ENCODE results near the gene C5orf15. TPM values are rescaled to one million over a fixed set of nuclear protein-coding genes. Genes with fewer than 3 reads are reported as not detected.
A peak's percentile ranks its signal among the peaks of the same experiment; 100 is the strongest.
"Not testable (repeated sequence)": the region's sequence is repeated elsewhere in the genome, so short reads cannot be mapped to it uniquely, and the experiment has no call there.

Gene C5orf15
- total and polyA plus RNA-seq, 2 experiments from 2014 or later, result 37.7 to 61.4 TPM

GRCh38 chr5:133938039-133938821 is 30.2 kb downstream of the C5orf15 start:
- Mint-ChIP-seq H3K4me3 (no peak overlapping the region), H3K27me3 (ENCODE audit: insufficient read depth, low read depth, poor library complexity) (peaks cover 3% of the 10 kb centered on the region), H3K36me3 (ENCODE audit: low read depth) (peaks cover 6% of the 10 kb centered on the region; the same call in 1 of the 3 replicates), H3K9me3 (peaks cover 11% of the 10 kb centered on the region), H3K27ac (no peak overlapping the region), H3K4me1 (peaks cover 7% of the 10 kb centered on the region)
- Histone ChIP-seq H3K4me1 (ENCODE audit: insufficient read depth) (no peaks in the 10 kb centered on the region), H3K36me3 (ENCODE audit: insufficient read depth) (no peaks in the 10 kb centered on the region), H3K4me2 (no peak overlapping the region), H3K27me3 (ENCODE audit: insufficient read depth) (no peaks in the 10 kb centered on the region), H3F3A (replicated peaks; ENCODE audit: low read depth) (no peaks in the 10 kb centered on the region), H3K9me2 (ENCODE audit: insufficient read depth) (no peaks in the 10 kb centered on the region; the same call in 1 of the 2 replicates), H3K27ac (ENCODE audit: low read depth) (peak overlapping the region; percentile 36; the same call in 1 of the 2 replicates), H3K79me2 (replicated peaks; ENCODE audit: insufficient read depth) (no peaks in the 10 kb centered on the region), H2AFZ (no peak overlapping the region), H4K20me1 (replicated peaks; ENCODE audit: insufficient read depth) (no peaks in the 10 kb centered on the region), H3K4me3 (no peak overlapping the region)
- ATAC-seq (no peak), DNase-seq (ENCODE audit: low spot score) (no peak)
- TF ChIP-seq, protein P1, sequence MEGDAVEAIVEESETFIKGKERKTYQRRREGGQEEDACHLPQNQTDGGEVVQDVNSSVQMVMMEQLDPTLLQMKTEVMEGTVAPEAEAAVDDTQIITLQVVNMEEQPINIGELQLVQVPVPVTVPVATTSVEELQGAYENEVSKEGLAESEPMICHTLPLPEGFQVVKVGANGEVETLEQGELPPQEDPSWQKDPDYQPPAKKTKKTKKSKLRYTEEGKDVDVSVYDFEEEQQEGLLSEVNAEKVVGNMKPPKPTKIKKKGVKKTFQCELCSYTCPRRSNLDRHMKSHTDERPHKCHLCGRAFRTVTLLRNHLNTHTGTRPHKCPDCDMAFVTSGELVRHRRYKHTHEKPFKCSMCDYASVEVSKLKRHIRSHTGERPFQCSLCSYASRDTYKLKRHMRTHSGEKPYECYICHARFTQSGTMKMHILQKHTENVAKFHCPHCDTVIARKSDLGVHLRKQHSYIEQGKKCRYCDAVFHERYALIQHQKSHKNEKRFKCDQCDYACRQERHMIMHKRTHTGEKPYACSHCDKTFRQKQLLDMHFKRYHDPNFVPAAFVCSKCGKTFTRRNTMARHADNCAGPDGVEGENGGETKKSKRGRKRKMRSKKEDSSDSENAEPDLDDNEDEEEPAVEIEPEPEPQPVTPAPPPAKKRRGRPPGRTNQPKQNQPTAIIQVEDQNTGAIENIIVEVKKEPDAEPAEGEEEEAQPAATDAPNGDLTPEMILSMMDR (conservative IDR thresholded peaks at IDR 0.05; ENCODE audit: low read depth in 2 of 2), result no peak

GRCh38 chr5:133937628-133938027 is 30.8 kb downstream of the C5orf15 start:
- H3K79me2 ChIP-seq (replicated peaks; ENCODE audit: insufficient read depth); H3K27me3 Mint-ChIP-seq (ENCODE audit: insufficient read depth, low read depth, poor library complexity); H3K36me3 ChIP-seq (ENCODE audit: insufficient read depth); H3K9me2 ChIP-seq (ENCODE audit: insufficient read depth); H3K4me1 Mint-ChIP-seq; H4K20me1 ChIP-seq (replicated peaks; ENCODE audit: insufficient read depth); H3K4me1 ChIP-seq (ENCODE audit: insufficient read depth); ATAC-seq; H3K4me3 Mint-ChIP-seq; H3K27me3 ChIP-seq (ENCODE audit: insufficient read depth); H3K4me3 ChIP-seq; H3K27ac ChIP-seq (ENCODE audit: low read depth); DNase-seq (ENCODE audit: low spot score); H3K27ac Mint-ChIP-seq; H3K36me3 Mint-ChIP-seq (ENCODE audit: low read depth); H2AFZ ChIP-seq; H3K4me2 ChIP-seq; H3F3A ChIP-seq (replicated peaks; ENCODE audit: low read depth): not testable (repeated sequence)
- H3K9me3 Mint-ChIP-seq, result peaks cover 11% of the 10 kb centered on the region

GRCh38 chr5:133936651-133937015 is 31.8 kb downstream of the C5orf15 start:
- H3K79me2 ChIP-seq (replicated peaks; ENCODE audit: insufficient read depth), result no peaks in the 10 kb centered on the region
- DNase-seq (ENCODE audit: low spot score) (no peak), ATAC-seq (no peak)
- no peak overlapping the region for H3K4me2 ChIP-seq
- no peak overlapping the region for H3K27ac ChIP-seq (ENCODE audit: low read depth)
- H3F3A ChIP-seq (replicated peaks; ENCODE audit: low read depth), result no peaks in the 10 kb centered on the region
- Mint-ChIP-seq H3K4me1 (peaks cover 7% of the 10 kb centered on the region), H3K36me3 (ENCODE audit: low read depth) (peaks cover 6% of the 10 kb centered on the region; the same call in 1 of the 3 replicates), H3K27ac (no peak overlapping the region), H3K27me3 (ENCODE audit: insufficient read depth, low read depth, poor library complexity) (peaks cover 7% of the 10 kb centered on the region), H3K9me3 (peaks cover 11% of the 10 kb centered on the region), H3K4me3 (no peak overlapping the region; the same call in 2 of the 3 replicates)
- H4K20me1 ChIP-seq (replicated peaks; ENCODE audit: insufficient read depth), result no peaks in the 10 kb centered on the region
- no peaks in the 10 kb centered on the region for H3K36me3 ChIP-seq (ENCODE audit: insufficient read depth)
- no peaks in the 10 kb centered on the region for H3K4me1 ChIP-seq (ENCODE audit: insufficient read depth)
- no peak for TF ChIP-seq POLR2AphosphoS5 (IDR thresholded peaks at IDR 0.05; ENCODE audit: low read depth)
- TF ChIP-seq, protein P2, sequence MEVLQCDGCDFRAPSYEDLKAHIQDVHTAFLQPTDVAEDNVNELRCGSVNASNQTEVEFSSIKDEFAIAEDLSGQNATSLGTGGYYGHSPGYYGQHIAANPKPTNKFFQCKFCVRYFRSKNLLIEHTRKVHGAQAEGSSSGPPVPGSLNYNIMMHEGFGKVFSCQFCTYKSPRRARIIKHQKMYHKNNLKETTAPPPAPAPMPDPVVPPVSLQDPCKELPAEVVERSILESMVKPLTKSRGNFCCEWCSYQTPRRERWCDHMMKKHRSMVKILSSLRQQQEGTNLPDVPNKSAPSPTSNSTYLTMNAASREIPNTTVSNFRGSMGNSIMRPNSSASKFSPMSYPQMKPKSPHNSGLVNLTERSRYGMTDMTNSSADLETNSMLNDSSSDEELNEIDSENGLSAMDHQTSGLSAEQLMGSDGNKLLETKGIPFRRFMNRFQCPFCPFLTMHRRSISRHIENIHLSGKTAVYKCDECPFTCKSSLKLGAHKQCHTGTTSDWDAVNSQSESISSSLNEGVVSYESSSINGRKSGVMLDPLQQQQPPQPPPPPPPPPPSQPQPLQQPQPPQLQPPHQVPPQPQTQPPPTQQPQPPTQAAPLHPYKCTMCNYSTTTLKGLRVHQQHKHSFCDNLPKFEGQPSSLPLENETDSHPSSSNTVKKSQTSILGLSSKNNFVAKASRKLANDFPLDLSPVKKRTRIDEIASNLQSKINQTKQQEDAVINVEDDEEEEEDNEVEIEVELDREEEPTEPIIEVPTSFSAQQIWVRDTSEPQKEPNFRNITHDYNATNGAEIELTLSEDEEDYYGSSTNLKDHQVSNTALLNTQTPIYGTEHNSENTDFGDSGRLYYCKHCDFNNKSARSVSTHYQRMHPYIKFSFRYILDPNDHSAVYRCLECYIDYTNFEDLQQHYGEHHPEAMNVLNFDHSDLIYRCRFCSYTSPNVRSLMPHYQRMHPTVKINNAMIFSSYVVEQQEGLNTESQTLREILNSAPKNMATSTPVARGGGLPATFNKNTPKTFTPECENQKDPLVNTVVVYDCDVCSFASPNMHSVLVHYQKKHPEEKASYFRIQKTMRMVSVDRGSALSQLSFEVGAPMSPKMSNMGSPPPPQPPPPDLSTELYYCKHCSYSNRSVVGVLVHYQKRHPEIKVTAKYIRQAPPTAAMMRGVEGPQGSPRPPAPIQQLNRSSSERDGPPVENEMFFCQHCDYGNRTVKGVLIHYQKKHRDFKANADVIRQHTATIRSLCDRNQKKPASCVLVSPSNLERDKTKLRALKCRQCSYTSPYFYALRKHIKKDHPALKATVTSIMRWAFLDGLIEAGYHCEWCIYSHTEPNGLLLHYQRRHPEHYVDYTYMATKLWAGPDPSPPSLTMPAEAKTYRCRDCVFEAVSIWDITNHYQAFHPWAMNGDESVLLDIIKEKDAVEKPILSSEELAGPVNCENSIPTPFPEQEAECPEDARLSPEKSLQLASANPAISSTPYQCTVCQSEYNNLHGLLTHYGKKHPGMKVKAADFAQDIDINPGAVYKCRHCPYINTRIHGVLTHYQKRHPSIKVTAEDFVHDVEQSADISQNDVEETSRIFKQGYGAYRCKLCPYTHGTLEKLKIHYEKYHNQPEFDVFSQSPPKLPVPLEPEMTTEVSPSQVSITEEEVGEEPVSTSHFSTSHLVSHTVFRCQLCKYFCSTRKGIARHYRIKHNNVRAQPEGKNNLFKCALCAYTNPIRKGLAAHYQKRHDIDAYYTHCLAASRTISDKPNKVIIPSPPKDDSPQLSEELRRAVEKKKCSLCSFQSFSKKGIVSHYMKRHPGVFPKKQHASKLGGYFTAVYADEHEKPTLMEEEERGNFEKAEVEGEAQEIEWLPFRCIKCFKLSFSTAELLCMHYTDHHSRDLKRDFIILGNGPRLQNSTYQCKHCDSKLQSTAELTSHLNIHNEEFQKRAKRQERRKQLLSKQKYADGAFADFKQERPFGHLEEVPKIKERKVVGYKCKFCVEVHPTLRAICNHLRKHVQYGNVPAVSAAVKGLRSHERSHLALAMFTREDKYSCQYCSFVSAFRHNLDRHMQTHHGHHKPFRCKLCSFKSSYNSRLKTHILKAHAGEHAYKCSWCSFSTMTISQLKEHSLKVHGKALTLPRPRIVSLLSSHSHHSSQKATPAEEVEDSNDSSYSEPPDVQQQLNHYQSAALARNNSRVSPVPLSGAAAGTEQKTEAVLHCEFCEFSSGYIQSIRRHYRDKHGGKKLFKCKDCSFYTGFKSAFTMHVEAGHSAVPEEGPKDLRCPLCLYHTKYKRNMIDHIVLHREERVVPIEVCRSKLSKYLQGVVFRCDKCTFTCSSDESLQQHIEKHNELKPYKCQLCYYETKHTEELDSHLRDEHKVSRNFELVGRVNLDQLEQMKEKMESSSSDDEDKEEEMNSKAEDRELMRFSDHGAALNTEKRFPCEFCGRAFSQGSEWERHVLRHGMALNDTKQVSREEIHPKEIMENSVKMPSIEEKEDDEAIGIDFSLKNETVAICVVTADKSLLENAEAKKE (CRISPR knock-in tag; IDR thresholded peaks at IDR 0.05), result no peak
- TF ChIP-seq STAT1 (IDR thresholded peaks at IDR 0.05; ENCODE audit: unreplicated experiment), result no peak
- no peak for TF ChIP-seq NANOG (IDR thresholded peaks at IDR 0.05; ENCODE audit: borderline replicate concordance)
- no peak for TF ChIP-seq EZH2phosphoT487 (IDR thresholded peaks at IDR 0.05; ENCODE audit: unreplicated experiment)
- no peak for TF ChIP-seq ZNF114 (CRISPR knock-in tag; IDR thresholded peaks at IDR 0.05)
- TF ChIP-seq CREB1 (CRISPR knock-in tag; IDR thresholded peaks at IDR 0.05; ENCODE audit: low read depth), result no peak
- no peak overlapping the region for H3K4me3 ChIP-seq
- H3K9me2 ChIP-seq (ENCODE audit: insufficient read depth), result no peaks in the 10 kb centered on the region; the same call in 1 of the 2 replicates
- H2AFZ ChIP-seq, result no peak overlapping the region
- no peaks in the 10 kb centered on the region for H3K27me3 ChIP-seq (ENCODE audit: insufficient read depth)
